GM23248 (cell line): ENCODE results near the gene EEIG2. TPM values are rescaled to one million over a fixed set of nuclear protein-coding genes. Genes with fewer than 3 reads are reported as not detected.
A peak's percentile ranks its signal among the peaks of the same experiment; 100 is the strongest.

Experiments used
- DNase-seq: peaks from one replicate; pipeline ENCODE4 v3.0.0-alpha.2; 2015
- H2AFZ ChIP-seq: fragments of 200-600 bp; sonication (generic); 2 replicates; pipeline ENCODE4 v1.6.1; 2016; ENCODE audit warnings: antibody characterized with exemption
- H3F3A ChIP-seq: fragments of 200-600 bp; sonication (generic); 2 replicates; pipeline ENCODE4 v1.6.1; 2016; ENCODE audit warnings: mild to moderate bottlenecking, antibody characterized with exemption, mixed run types; ENCODE audit not compliant: insufficient read depth
- H3K27ac ChIP-seq: fragments of 200-600 bp; sonication (generic); 2 replicates; pipeline ENCODE4 v1.5.1; 2016; ENCODE audit warnings: mild to moderate bottlenecking
- H3K27me3 ChIP-seq: fragments of 200-600 bp; sonication (generic); replicated peaks from 2 replicates; pipeline ENCODE4 v1.6.1; 2016; ENCODE audit warnings: mild to moderate bottlenecking; ENCODE audit not compliant: insufficient read depth
- H3K36me3 ChIP-seq: fragments of 200-600 bp; sonication (generic); 2 replicates; pipeline ENCODE4 v1.6.1; 2016; ENCODE audit warnings: low read depth, mild to moderate bottlenecking
- H3K4me1 ChIP-seq: fragments of 200-600 bp; sonication (generic); 2 replicates; pipeline ENCODE4 v1.6.1; 2016; ENCODE audit warnings: mild to moderate bottlenecking; ENCODE audit not compliant: insufficient read depth
- H3K4me2 ChIP-seq: fragments of 200-600 bp; sonication (generic); one replicate; pipeline ENCODE4 v1.6.1; 2016; ENCODE audit warnings: mild to moderate bottlenecking; ENCODE audit not compliant: unreplicated experiment
- H3K4me3 ChIP-seq: fragments of 200-600 bp; sonication (generic); 2 replicates; pipeline ENCODE4 v1.5.1; 2016; ENCODE audit warnings: mild to moderate bottlenecking
- H3K79me2 ChIP-seq: fragments of 200-600 bp; sonication (generic); 2 replicates; pipeline ENCODE4 v1.6.1; 2016; ENCODE audit warnings: mild to moderate bottlenecking; ENCODE audit not compliant: insufficient read depth
- H3K9ac ChIP-seq: fragments of 200-600 bp; sonication (generic); 2 replicates; pipeline ENCODE4 v1.6.1; 2016; ENCODE audit warnings: mild to moderate bottlenecking
- H3K9me2 ChIP-seq: fragments of 200-600 bp; sonication (generic); 2 replicates; pipeline ENCODE4 v1.6.1; 2016; ENCODE audit warnings: mixed run types, mild to moderate bottlenecking, moderate library complexity; ENCODE audit not compliant: insufficient read depth
- H3K9me3 ChIP-seq: fragments of 200-600 bp; sonication (generic); one replicate; pipeline ENCODE4 v1.6.1; 2017; ENCODE audit warnings: low read depth
- H4K20me1 ChIP-seq: fragments of 200-600 bp; sonication (generic); 2 replicates; pipeline ENCODE4 v1.6.0; 2016; ENCODE audit not compliant: insufficient read depth
- EZH2 ChIP-seq: fragments of 200-600 bp; sonication (generic); IDR thresholded peaks from 2 replicates; pipeline ENCODE4 v1.6.1; 2018; ENCODE audit warnings: antibody characterized with exemption, mild to moderate bottlenecking; ENCODE audit not compliant: insufficient read depth, poor library complexity, severe bottlenecking
- EZH2phosphoT487 ChIP-seq: fragments of 200-600 bp; sonication (generic); IDR thresholded peaks from 2 replicates; pipeline ENCODE4 v1.6.1; 2018; ENCODE audit warnings: antibody characterized with exemption, moderate library complexity, mild to moderate bottlenecking, low read depth; ENCODE audit not compliant: insufficient read depth
- WGBS, 2 experiments: methylation state at CpG; one replicate each; pipeline ENCODE4 v1.1.6; 2015 to 2017; ENCODE audit warnings: low lambda C conversion rate in 2 of 2, low coverage in 1 of 2; ENCODE audit errors: missing lambda C conversion rate in 2 of 2; 5-methylcytosine and 5-hydroxymethylcytosine counted together
- in situ Hi-C: fragments of 300-500 bp; cut with MboI; formaldehyde crosslinking; loops from 2 replicates; pipeline ENCODE4 v1.15.0; 2020
- polyA plus RNA-seq: library from polyadenylated mRNA; unstranded; fragments of >200 nt; fragmentation: Nextera tagmentation; extraction: Ambion mirVana; gene quantifications from 2 replicates; pipeline ENCODE4 v1.2.1, GENCODE V29; 2016
- total RNA-seq: library from RNA; depleted of rRNA; stranded (reverse); fragments of >200 nt; shearing (Covaris generic); gene quantifications from 2 replicates; pipeline ENCODE4 v1.2.3, GENCODE V29; 2014

EEIG2 gene
- total and polyA plus RNA-seq, 2 experiments from 2014 or later: 0.70 to 5.4 TPM

DNA sequence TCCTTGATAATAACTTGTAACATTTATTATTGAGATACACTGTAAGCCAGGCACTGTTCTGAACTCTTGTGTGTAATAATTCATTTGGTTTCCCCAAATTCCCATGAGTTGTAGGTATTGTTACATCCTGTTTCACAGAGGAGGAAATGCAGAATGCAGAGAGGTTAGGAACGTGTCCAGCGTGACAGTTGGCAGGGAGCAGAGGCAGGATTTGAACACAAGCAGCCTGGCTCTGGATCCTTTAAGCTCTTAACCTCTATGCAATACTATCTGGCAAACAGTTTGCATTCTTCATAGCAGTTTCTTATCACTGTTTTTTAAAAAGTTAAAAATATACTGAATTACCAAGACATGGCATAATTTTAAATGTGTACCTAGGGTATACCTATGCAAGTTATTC lies 30.5 kb downstream of the EEIG2 start:
- Histone ChIP-seq H3K9me3 (no peaks in the 10 kb centered on the region), H3K4me2 (peak overlapping the region; percentile 69), H3K4me3 (peak overlapping the region; percentile 34), H4K20me1 (no peaks in the 10 kb centered on the region), H3K36me3 (no peaks in the 10 kb centered on the region), H3F3A (peaks cover 16% of the 10 kb centered on the region), H3K27ac (peak overlapping the region; percentile 83), H2AFZ (no peak overlapping the region), H3K27me3 (no peaks in the 10 kb centered on the region), H3K9ac (peak overlapping the region; percentile 65), H3K79me2 (peaks cover 31% of the 10 kb centered on the region), H3K9me2 (no peaks in the 10 kb centered on the region), H3K4me1 (peaks cover 39% of the 10 kb centered on the region)
- WGBS, 2 experiments: 5 to 7% methylated on average over 2 of the region's 2 CpGs
- TF ChIP-seq EZH2phosphoT487 (no peak), EZH2 (no peak)
- in situ Hi-C loops: no loop called here
- DNase-seq: peak; percentile 54

DNA sequence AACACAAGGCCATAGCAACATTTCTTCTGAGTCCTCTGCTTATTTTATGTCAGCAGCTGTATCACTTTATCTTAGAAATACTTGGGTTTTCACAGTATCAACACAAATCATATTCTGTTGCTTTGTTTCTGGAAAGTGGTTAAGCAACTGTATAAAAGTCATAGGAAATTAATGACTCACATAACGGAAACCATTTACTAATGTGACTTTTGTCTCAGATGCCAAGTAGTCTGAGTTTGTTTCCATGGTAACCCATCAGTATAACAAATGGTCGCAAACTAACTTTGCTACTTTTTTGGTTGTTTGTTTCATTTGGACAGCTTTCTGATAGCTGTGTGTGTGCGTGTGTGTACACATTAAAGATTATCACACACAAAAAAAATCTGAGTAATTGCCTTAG lies 31.1 kb downstream of the EEIG2 start:
- Histone ChIP-seq H3K9me2 (no peaks in the 10 kb centered on the region), H3K4me1 (peaks cover 34% of the 10 kb centered on the region), H3K4me3 (peak overlapping the region; percentile 34), H3K9ac (peak overlapping the region; percentile 65), H3K4me2 (peak overlapping the region; percentile 69), H3K79me2 (peaks cover 31% of the 10 kb centered on the region), H3K9me3 (no peaks in the 10 kb centered on the region), H4K20me1 (no peaks in the 10 kb centered on the region), H3F3A (peaks cover 11% of the 10 kb centered on the region), H3K36me3 (no peaks in the 10 kb centered on the region), H3K27me3 (no peaks in the 10 kb centered on the region), H2AFZ (no peak overlapping the region), H3K27ac (peak overlapping the region; percentile 83)
- TF ChIP-seq EZH2 (no peak), EZH2phosphoT487 (0 out of 2 replicates have a peak, but pooled peaks have one; percentile 78)
- WGBS, 2 experiments: 0 to 2% methylated on average over 3 of the region's 3 CpGs
- in situ Hi-C loops: no loop called here
- peak; percentile 99 for DNase-seq

DNA sequence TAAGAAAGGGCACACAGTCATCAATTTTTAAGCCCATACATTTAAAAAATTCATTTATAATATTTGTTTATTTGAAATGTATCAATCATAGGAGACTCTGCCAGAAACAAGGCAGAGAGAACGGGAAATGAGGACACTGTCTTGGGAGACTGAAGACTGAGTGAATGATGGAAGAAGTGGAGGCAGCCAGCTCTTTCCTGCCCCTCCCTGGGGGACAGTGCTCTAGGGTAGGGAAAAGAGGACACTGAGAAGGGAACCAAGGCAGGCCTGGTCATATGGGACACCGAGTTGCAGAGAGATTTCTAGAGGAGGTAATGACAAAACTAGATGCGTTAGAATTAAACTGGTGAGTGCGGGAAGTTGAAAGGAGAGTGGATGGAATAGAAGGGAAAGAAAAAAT lies 31.6 kb downstream of the EEIG2 start:
- Histone ChIP-seq H3K4me2 (peak overlapping the region; percentile 44), H3K4me3 (0 out of 2 replicates have a peak overlapping the region, but pooled peaks have one; percentile 4)

DNA sequence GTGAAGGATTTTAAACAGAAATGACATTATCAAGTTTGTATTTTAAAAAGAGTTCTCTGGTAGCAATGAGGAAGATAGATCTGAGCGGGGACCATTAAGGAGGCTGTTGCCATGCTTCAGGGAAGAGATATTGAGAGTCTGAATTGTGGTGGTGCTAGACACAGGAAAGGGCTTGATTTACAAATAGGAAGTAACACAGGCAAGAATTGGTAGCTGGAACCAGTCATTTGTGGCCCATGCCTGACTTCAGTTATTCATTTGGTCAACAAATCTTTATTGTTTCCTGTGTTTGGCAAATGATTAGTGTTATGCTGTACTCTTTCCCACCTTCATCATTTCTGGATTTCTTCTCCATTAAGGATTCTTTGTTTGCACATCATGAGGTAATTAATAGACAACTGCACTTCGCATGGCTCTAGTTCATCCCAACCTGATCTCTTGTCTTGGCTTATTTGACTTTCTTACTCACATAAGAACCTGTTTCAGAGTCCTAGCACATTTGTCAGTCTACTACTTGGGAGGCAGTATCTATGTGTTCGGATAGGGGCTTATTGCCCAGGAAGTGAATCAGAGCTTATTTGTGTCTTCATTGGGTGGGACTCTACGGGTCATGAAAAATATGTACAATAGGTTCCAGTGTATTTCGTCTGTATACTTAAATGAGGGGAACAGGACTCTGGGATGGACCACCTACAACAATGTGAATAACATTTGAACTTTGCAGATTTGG lies 32.3 kb downstream of the EEIG2 start:
- TF ChIP-seq EZH2 (no peak), EZH2phosphoT487 (no peak)
- Histone ChIP-seq H4K20me1 (no peaks in the 10 kb centered on the region), H3K9ac (no peak overlapping the region), H3F3A (peaks cover 11% of the 10 kb centered on the region), H2AFZ (no peak overlapping the region), H3K27ac (no peak overlapping the region), H3K79me2 (peaks cover 27% of the 10 kb centered on the region), H3K4me2 (no peak overlapping the region), H3K27me3 (no peaks in the 10 kb centered on the region), H3K4me3 (no peak overlapping the region), H3K36me3 (no peaks in the 10 kb centered on the region), H3K9me3 (no peaks in the 10 kb centered on the region), H3K4me1 (peaks cover 26% of the 10 kb centered on the region), H3K9me2 (no peaks in the 10 kb centered on the region)
- no peak for DNase-seq
- WGBS, 2 experiments: 64 to 65% methylated on average over 5 of the region's 5 CpGs
- in situ Hi-C loops: no loop called here

More for the DNA sequence above, 31.6 kb downstream of the EEIG2 start:
- H3K27me3 ChIP-seq: no peaks in the 10 kb centered on the region
- no peak overlapping the region for H2AFZ ChIP-seq
- peaks cover 11% of the 10 kb centered on the region for H3F3A ChIP-seq
- H3K4me1 ChIP-seq: peaks cover 30% of the 10 kb centered on the region
- peak overlapping the region; percentile 83 for H3K27ac ChIP-seq
- no peaks in the 10 kb centered on the region for H4K20me1 ChIP-seq
- no peaks in the 10 kb centered on the region for H3K9me3 ChIP-seq
- no peaks in the 10 kb centered on the region for H3K9me2 ChIP-seq
- in situ Hi-C loops: no loop called here
- 60 to 66% methylated on average over 4 of the region's 4 CpGs for WGBS, 2 experiments
- no peaks in the 10 kb centered on the region for H3K36me3 ChIP-seq
- DNase-seq: no peak
- no peak for TF ChIP-seq EZH2
- TF ChIP-seq EZH2phosphoT487: no peak
- H3K79me2 ChIP-seq: peaks cover 31% of the 10 kb centered on the region
- H3K9ac ChIP-seq: peak overlapping the region; percentile 65
